Ishikawa (cell line): ENCODE measurements around the gene ZCCHC24.

Source experiments
- EGR1 ChIP-seq: IDR thresholded peaks from 2 replicates; pipeline ENCODE4 v1.6.1; 2012
- FOXM1 ChIP-seq: IDR thresholded peaks from 2 replicates; pipeline ENCODE4 v1.6.1; 2012; ENCODE audit warnings: low read depth, borderline replicate concordance
- RAD21 ChIP-seq: IDR thresholded peaks from 2 replicates; pipeline ENCODE4 v1.6.1; 2012; ENCODE audit warnings: low read depth
- TEAD4 ChIP-seq: IDR thresholded peaks from 2 replicates; pipeline ENCODE4 v1.6.1; 2012

GRCh38 chr10:79398642-79399041 is 46.8 kb downstream of the ZCCHC24 start:
- TF ChIP-seq EGR1, result no peak
- TF ChIP-seq FOXM1, result no peak
- no peak for TF ChIP-seq TEAD4
- TF ChIP-seq RAD21, result no peak
